ENCODE results near the gene HEMGN.
A peak's percentile ranks its signal among the peaks of the same experiment; 100 is the strongest.

The HEMGN gene

DNA sequence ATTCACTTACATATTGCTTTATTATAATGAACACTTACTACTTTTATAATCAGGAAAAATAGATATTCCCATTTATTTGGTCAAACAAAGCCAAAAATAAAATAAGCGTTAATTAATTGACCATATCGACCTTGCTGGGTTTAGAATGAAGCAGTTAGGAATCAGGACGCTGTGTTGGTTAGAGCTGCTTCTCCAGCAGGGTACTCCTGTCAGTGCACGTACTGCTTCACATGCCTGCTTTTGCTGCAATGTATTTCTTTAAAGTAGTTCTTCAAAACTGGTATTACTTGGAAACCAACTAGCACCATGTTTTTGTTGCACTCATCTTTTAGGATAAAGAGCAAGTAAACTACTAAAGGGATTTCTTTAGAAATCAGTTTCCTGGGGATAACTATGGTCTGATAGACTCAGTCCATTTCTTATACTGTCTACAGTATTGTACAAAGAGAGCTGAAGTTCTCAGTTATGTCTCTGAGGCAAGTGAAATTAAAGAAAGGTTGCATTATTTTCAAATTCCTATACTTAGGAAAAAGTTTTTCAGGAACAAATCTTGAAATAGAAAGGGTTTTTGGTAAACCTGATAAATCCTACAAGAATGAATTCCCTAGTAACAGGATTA is 8.9 kb downstream of the HEMGN start:
- DNase-seq (ENCODE audit: low spot score), result no peak

GRCh38 chr9:97925497-97926334 is 12.3 kb downstream of the HEMGN start:
- no peak for DNase-seq (ENCODE audit: low spot score)

DNA sequence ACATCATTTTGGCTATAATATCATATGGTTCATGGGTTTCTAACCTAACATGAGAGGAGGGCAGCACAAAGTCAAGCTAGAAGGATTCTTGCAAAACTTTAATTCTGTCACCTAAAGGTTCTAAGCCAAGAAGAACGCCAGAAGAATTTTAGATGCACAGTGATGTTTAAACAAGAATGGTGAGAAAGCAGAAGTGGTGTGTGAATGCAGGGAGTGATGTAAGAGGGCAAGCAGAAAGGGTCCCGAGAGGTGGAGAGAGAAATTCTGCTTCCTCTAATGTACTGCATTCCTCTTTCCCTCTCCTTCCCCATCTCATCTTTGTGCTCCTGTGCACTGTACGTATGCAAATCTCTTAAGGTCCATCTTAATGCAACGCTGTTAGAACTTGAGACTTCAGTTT is 13.6 kb downstream of the HEMGN start:
- DNase-seq (ENCODE audit: low spot score), result no peak

DNA sequence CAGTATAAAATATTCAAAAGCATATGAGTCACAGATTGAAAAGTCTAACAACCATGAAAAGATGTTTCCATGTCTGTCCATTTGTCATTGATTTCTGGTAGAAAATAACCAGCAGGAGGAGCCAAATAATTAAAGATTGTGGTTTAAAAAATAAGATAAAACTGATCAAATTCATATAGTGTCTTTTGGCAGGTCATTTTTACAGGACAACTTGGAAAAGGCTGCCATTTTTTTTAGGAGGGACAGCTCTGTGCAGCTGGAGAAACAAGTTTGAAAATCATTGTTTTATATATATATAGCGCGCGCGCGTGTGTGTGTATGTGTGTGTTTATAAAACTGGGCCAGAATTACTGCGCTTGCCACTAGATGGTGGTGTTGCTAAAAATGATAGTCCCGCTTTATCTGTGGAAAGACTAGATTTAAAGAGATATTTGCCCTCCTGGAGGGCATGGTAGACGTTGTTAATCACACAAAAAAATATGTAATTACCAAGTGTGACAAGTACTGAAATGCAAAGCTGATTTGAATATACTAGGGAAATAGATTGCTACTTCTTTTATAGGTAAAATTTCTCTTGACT is 14.4 kb downstream of the HEMGN start:
- DNase-seq (ENCODE audit: low spot score), result peak; percentile 55

GRCh38 chr9:97921959-97922724 is 15.8 kb downstream of the HEMGN start, which contains the start of gene TRMO:
Gene TRMO, minus strand, starts transcription at chr9:97922500. Its CDS starts 7 bp downstream, at chr9:97922493.
- peak; percentile 98 for DNase-seq (ENCODE audit: low spot score)

- no peak for DNase-seq (ENCODE audit: low spot score)
Measured at GRCh38 chr9:97919217-97919813, 18.7 kb downstream of the HEMGN start.

GRCh38 chr9:97918611-97919010 is 19.4 kb downstream of the HEMGN start:
- DNase-seq (ENCODE audit: low spot score), result no peak

- DNase-seq (ENCODE audit: low spot score), result no peak
Measured at GRCh38 chr9:97911970-97912369, 26.0 kb downstream of the HEMGN start.

DNA sequence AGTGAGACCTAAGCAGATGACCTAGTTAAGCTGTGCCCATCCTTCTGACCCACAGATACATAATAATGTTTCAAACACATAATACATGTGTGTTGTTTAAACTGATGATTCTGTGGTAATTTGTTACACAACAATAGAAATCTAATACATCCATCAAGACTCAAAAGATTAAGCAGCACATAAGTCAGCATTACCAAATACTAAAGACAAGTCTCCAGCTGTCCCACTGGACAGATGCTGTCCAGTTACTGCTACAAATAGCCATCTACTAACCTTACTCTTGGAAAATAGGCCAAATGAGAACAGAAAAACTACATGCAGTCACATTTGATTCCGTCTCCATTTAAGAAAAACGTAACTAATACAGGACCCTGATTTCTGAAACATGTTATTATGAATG is 26.4 kb downstream of the HEMGN start:
- DNase-seq (ENCODE audit: low spot score), result no peak

GRCh38 chr9:97910357-97910756 is 27.6 kb downstream of the HEMGN start:
- DNase-seq (ENCODE audit: low spot score), result no peak

DNA sequence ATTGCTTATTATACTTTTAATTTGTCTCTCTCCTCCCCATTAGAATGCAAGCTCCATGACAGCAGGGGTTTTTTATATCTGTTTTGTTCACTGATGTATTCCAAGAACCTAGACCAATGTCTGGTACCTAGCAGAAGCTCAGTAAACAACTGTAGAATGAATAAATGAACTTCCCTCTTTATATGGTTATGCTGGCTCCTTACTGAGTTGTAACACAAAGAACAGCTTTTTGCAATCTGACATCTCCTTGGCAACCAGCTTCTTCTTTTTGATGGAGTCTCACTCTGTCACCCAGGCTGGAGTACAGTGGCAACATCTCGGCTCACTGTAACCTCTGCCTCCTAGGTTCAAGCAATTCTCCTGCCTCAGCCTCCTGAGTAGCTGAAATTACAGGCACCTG is 29.3 kb downstream of the HEMGN start:
- DNase-seq (ENCODE audit: low spot score), result no peak

GRCh38 chr9:97907632-97908031 is 30.3 kb downstream of the HEMGN start:
- DNase-seq (ENCODE audit: low spot score), result no peak

- no peak for DNase-seq (ENCODE audit: low spot score)
Measured at GRCh38 chr9:97907046-97907445, 30.9 kb downstream of the HEMGN start.

DNA sequence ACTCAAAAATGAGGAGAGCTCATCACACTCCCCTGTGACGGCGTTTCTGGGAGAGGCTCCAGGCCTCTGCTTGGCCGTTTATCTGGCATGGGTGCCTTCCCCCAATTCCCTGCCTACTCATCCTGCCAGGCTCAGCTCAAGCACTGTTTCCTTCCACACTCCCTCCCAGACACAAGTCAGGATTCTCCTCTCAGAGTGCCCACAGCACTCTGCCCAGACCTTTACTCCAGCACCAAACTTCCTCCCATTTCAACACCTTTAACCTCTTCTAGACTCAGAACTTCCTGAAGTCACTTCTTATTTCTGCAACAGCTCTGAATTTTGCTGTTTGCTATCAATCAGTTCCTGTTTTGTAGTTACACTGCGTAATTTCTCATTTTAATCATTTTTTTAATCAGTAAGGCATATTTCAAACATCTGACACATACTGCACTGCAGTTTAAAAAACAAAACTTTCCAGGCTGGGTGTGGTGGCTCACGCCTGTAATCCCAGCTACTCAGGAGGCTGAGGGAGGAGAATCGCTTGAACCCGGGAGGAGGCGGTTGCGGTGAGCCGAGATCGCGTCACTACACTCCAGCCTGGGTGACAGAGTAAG is 31.6 kb downstream of the HEMGN start:
- DNase-seq (ENCODE audit: low spot score), result peak; percentile 27

DNA sequence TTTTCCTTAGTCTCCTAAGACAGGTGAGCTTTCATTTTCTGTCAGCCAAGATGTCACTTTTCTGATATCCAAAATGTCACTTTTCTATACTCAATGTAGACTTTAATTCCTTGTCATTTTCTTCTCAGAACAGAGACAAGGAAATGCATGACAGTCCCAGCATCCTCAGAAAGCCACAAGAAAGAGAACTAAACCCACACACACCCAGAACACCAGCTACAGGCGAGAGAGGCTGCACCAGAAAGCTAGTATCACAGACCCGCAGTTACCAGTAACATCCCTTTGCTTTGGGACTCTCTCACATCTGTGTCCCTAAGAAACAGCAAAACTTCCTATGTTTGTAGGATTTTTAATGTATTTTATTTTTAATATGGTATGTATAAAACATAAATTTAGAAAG is 32.7 kb downstream of the HEMGN start:
- no peak for DNase-seq (ENCODE audit: low spot score)

GRCh38 chr9:97904725-97905124 is 33.2 kb downstream of the HEMGN start:
- no peak for DNase-seq (ENCODE audit: low spot score)

DNA sequence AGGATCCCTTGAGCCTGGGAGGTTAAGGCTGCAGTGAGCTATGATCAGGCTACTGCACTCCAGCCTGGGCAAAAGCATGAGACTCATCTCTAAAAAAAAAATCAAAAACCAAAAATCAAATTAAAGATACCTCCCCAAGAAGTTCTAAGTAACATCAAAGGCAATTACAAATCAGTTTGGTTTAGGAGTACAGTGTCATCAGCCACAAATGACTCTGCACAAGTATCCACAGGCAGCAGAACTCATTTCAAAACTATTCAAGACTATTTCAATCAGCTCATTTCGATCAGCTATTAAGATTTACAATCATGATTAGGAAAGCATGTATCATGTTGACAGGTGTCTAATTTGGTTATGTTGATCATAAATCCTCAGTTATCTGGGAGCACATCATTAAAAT is 34.8 kb downstream of the HEMGN start:
- DNase-seq (ENCODE audit: low spot score), result no peak

GRCh38 chr9:97900738-97901565 is 37.0 kb downstream of the HEMGN start:
- peak; percentile 71 for DNase-seq (ENCODE audit: low spot score)

DNA sequence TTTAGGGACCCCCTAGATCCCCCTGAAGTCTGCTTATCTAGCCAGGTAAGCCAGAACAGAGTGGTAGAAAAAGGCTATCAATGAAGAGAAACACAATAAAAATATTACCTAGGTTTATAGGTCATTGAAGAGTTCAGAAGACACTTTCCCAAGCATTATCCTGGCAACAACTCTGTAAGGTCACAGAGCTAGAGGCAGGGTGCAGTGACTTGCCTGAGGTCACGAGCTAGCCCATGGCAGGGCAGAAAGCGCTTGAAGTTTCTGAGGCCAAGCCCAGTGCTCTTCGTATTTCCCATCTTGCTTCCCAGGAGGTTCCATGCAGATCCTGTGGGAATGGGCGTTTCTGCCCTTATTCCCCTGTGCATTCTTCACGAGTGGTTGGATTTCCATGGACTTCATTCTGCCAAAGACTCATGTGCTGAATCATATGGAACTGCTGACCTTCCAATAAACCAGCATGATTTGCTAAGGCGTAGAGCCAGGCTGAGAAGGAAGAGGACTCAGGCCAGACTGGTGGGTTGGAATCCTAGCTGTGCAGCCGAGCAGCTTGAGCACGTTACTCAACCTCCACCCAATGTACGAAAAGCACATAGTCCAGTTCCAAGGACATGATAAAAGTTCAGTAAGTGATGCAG is 37.8 kb downstream of the HEMGN start:
- DNase-seq (ENCODE audit: low spot score), result no peak

DNA sequence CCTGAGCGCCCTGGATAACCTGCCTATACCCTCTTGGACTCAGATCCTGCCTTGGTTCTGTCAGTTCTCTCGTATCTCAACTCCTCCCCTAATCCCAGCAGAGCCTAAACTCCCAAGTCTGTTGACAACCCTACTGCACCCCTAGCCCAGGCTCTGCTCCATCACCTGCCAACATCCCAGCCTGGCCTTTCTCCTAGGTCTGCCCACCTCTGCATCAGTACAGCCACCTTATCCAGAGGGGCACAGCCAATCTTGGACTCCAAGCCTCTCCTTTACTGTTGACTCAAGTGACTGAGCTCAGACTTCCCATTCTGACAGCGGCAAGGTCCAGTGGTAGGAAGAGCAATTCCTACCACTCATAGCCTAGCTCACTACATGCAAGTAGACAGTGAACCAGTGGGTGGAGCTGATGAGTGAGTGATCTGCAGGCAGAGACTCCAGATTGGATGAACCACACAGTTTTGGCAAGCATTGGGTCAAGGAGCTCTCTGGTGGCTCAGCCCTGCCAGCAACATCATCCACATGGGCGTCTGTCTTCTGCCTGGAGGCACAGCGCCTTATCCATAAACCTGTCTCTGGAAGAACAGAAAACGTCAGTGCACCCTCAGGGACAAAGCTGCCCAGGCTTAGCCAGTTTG is 42.2 kb downstream of the HEMGN start:
- peak; percentile 27 for DNase-seq (ENCODE audit: low spot score)

Measured in AG08395 (cell line).